GM23338 (cell line): ENCODE measurements around the gene TIPRL. TPM values are rescaled to one million over a fixed set of nuclear protein-coding genes. Genes with fewer than 3 reads are reported as not detected.

ENCODE experiments used
- ATAC-seq: fragments of 200-7000 bp; cut with Tn5 transposase; 3 replicates; pipeline ENCODE4 v1.9.1; 2020
- DNase-seq: peaks from one replicate; pipeline ENCODE4 v3.0.0-alpha.2; 2015; ENCODE audit warnings: low spot score
- H2AFZ ChIP-seq: fragments of 200-600 bp; sonication (generic); 2 replicates; pipeline ENCODE4 v1.8.0; 2016; ENCODE audit warnings: antibody characterized with exemption, mild to moderate bottlenecking, moderate library complexity
- H3F3A ChIP-seq: fragments of 200-600 bp; sonication (generic); replicated peaks from 2 replicates; pipeline ENCODE4 v1.8.0; 2017; ENCODE audit warnings: antibody characterized with exemption, mixed run types, low read depth
- H3K27ac ChIP-seq: fragments of 200-600 bp; sonication (generic); 2 replicates; pipeline ENCODE4 v1.6.1; 2016; ENCODE audit warnings: low read depth
- H3K27me3 ChIP-seq: fragments of 200-600 bp; sonication (generic); 2 replicates; pipeline ENCODE4 v1.8.0; 2016; ENCODE audit warnings: mild to moderate bottlenecking, mixed run types, moderate library complexity; ENCODE audit not compliant: insufficient read depth
- H3K36me3 ChIP-seq: fragments of 200-600 bp; sonication (generic); 2 replicates; pipeline ENCODE4 v1.8.0; 2016; ENCODE audit warnings: mild to moderate bottlenecking; ENCODE audit not compliant: insufficient read depth
- H3K4me1 ChIP-seq: fragments of 200-600 bp; sonication (generic); 2 replicates; pipeline ENCODE4 v1.8.0; 2016; ENCODE audit warnings: mild to moderate bottlenecking, moderate library complexity; ENCODE audit not compliant: insufficient read depth
- H3K4me2 ChIP-seq: fragments of 200-600 bp; sonication (generic); 2 replicates; pipeline ENCODE4 v1.7.1; 2017; ENCODE audit warnings: mixed run types
- H3K4me3 ChIP-seq: fragments of 200-600 bp; sonication (generic); 2 replicates; pipeline ENCODE4 v1.6.1; 2016; ENCODE audit warnings: mixed run types
- H3K79me2 ChIP-seq: fragments of 200-600 bp; sonication (generic); replicated peaks from 2 replicates; pipeline ENCODE4 v1.8.0; 2017; ENCODE audit warnings: mild to moderate bottlenecking; ENCODE audit not compliant: insufficient read depth
- H3K9me2 ChIP-seq: fragments of 200-600 bp; sonication (generic); 2 replicates; pipeline ENCODE4 v1.8.0; 2017; ENCODE audit not compliant: insufficient read depth
- H4K20me1 ChIP-seq: fragments of 200-600 bp; sonication (generic); replicated peaks from 2 replicates; pipeline ENCODE4 v1.8.0; 2017; ENCODE audit warnings: mild to moderate bottlenecking; ENCODE audit not compliant: insufficient read depth
- H3K27ac Mint-ChIP-seq: 2 replicates; pipeline ENCODE4 v1.8.0; 2020; ENCODE audit warnings: inconsistent platforms, mild to moderate bottlenecking, moderate library complexity, mixed read lengths
- H3K27me3 Mint-ChIP-seq: 3 replicates; pipeline ENCODE4 v1.8.0; 2022; ENCODE audit warnings: low read depth, mild to moderate bottlenecking, moderate library complexity, mixed read lengths, inconsistent platforms; ENCODE audit not compliant: insufficient read depth, poor library complexity
- H3K36me3 Mint-ChIP-seq: 3 replicates; pipeline ENCODE4 v1.8.0; 2021; ENCODE audit warnings: low read depth, mild to moderate bottlenecking, inconsistent platforms, moderate library complexity, mixed read lengths
- H3K4me1 Mint-ChIP-seq: 3 replicates; pipeline ENCODE4 v1.8.0; 2020; ENCODE audit warnings: mild to moderate bottlenecking, inconsistent platforms, mixed read lengths
- H3K4me3 Mint-ChIP-seq: 3 replicates; pipeline ENCODE4 v1.8.0; 2021; ENCODE audit warnings: moderate library complexity, mild to moderate bottlenecking, inconsistent platforms, mixed read lengths
- H3K9me3 Mint-ChIP-seq: 3 replicates; pipeline ENCODE4 v1.8.0; 2020; ENCODE audit warnings: moderate library complexity, mild to moderate bottlenecking, inconsistent platforms, mixed read lengths
- EZH2phosphoT487 ChIP-seq: fragments of 200-600 bp; sonication (generic); IDR thresholded peaks from one replicate; pipeline ENCODE4 v1.8.1; 2018; ENCODE audit warnings: antibody characterized with exemption; ENCODE audit not compliant: unreplicated experiment
- NANOG ChIP-seq: IDR thresholded peaks from 2 replicates; pipeline ENCODE4 v1.6.1; 2016; ENCODE audit warnings: antibody characterized with exemption, borderline replicate concordance
- POLR2AphosphoS5 ChIP-seq: IDR thresholded peaks from 2 replicates; pipeline ENCODE4 v1.6.1; 2016; ENCODE audit warnings: antibody characterized with exemption, low read depth
- ZNF331 ChIP-seq: fragments of 250-450 bp; sonication (Bioruptor Pico); IDR thresholded peaks from 2 replicates; pipeline ENCODE4 v1.5.0; 2020; ENCODE audit warnings: low read depth, mild to moderate bottlenecking, moderate library complexity
- polyA plus RNA-seq: library from polyadenylated mRNA; unstranded; fragments of >200 nt; fragmentation: Nextera tagmentation; extraction: Ambion mirVana; gene quantifications from 2 replicates; pipeline ENCODE4 v1.2.1, GENCODE V29; 2016
- total RNA-seq: library from RNA; depleted of rRNA; stranded (reverse); fragments of >200 nt; shearing (Covaris generic); gene quantifications from 2 replicates; pipeline ENCODE4 v1.2.3, GENCODE V29; 2014
- TF ChIP-seq, protein P1 (sequence below): IDR thresholded peaks from one replicate; pipeline ENCODE4 v1.6.1; 2018; ENCODE audit warnings: antibody characterized with exemption; ENCODE audit not compliant: unreplicated experiment
- TF ChIP-seq, protein P2 (sequence below): fragments of 250-450 bp; sonication (Bioruptor Pico); IDR thresholded peaks from 2 replicates; pipeline ENCODE4 v1.5.0; 2020; ENCODE audit warnings: mild to moderate bottlenecking, moderate library complexity
- TF ChIP-seq, protein P3 (sequence below), 2 experiments: fragments of 200-600 bp in 1 of 2; sonication (generic) in 1 of 2; conservative IDR thresholded peaks; 2 replicates each; pipeline versions ENCODE4 v1.5.1 to v1.6.1; 2016 to 2017; ENCODE audit warnings: antibody characterized with exemption in 2 of 2, low read depth in 2 of 2, mild to moderate bottlenecking in 2 of 2, moderate library complexity in 1 of 2

Gene TIPRL
- total and polyA plus RNA-seq, 2 experiments from 2014 or later: 15.9 to 32.0 TPM

GRCh38 chr1:168134132-168134531 is 44.6 kb upstream of the TIPRL start (continued):
- no peak for TF ChIP-seq EZH2phosphoT487
- TF ChIP-seq, protein P1, sequence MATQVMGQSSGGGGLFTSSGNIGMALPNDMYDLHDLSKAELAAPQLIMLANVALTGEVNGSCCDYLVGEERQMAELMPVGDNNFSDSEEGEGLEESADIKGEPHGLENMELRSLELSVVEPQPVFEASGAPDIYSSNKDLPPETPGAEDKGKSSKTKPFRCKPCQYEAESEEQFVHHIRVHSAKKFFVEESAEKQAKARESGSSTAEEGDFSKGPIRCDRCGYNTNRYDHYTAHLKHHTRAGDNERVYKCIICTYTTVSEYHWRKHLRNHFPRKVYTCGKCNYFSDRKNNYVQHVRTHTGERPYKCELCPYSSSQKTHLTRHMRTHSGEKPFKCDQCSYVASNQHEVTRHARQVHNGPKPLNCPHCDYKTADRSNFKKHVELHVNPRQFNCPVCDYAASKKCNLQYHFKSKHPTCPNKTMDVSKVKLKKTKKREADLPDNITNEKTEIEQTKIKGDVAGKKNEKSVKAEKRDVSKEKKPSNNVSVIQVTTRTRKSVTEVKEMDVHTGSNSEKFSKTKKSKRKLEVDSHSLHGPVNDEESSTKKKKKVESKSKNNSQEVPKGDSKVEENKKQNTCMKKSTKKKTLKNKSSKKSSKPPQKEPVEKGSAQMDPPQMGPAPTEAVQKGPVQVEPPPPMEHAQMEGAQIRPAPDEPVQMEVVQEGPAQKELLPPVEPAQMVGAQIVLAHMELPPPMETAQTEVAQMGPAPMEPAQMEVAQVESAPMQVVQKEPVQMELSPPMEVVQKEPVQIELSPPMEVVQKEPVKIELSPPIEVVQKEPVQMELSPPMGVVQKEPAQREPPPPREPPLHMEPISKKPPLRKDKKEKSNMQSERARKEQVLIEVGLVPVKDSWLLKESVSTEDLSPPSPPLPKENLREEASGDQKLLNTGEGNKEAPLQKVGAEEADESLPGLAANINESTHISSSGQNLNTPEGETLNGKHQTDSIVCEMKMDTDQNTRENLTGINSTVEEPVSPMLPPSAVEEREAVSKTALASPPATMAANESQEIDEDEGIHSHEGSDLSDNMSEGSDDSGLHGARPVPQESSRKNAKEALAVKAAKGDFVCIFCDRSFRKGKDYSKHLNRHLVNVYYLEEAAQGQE: no peak
- no peak for TF ChIP-seq POLR2AphosphoS5

GRCh38 chr1:168134642-168135041 is 44.1 kb upstream of the TIPRL start:
- peaks cover 19% of the 10 kb centered on the region for H3K79me2 ChIP-seq
- H4K20me1 ChIP-seq: peaks cover 12% of the 10 kb centered on the region; the same call in 1 of the 2 replicates
- H3K9me3 Mint-ChIP-seq: no peaks in the 10 kb centered on the region; the same call in 2 of the 3 replicates
- ATAC-seq: no peak
- H3K36me3 ChIP-seq: no peaks in the 10 kb centered on the region
- peaks cover 35% of the 10 kb centered on the region for H3K4me1 Mint-ChIP-seq
- H3K4me2 ChIP-seq: peak overlapping the region; percentile 99
- no peak overlapping the region for H3K27ac ChIP-seq
- H3K9me2 ChIP-seq: no peaks in the 10 kb centered on the region
- H3K4me3 Mint-ChIP-seq: peak overlapping the region; percentile 95
- no peak overlapping the region for H3K27ac Mint-ChIP-seq
- peaks cover 27% of the 10 kb centered on the region for H3K4me1 ChIP-seq
- no peak for TF ChIP-seq ZNF331 (CRISPR knock-in tag)
- TF ChIP-seq NANOG: no peak
- TF ChIP-seq, protein P2, sequence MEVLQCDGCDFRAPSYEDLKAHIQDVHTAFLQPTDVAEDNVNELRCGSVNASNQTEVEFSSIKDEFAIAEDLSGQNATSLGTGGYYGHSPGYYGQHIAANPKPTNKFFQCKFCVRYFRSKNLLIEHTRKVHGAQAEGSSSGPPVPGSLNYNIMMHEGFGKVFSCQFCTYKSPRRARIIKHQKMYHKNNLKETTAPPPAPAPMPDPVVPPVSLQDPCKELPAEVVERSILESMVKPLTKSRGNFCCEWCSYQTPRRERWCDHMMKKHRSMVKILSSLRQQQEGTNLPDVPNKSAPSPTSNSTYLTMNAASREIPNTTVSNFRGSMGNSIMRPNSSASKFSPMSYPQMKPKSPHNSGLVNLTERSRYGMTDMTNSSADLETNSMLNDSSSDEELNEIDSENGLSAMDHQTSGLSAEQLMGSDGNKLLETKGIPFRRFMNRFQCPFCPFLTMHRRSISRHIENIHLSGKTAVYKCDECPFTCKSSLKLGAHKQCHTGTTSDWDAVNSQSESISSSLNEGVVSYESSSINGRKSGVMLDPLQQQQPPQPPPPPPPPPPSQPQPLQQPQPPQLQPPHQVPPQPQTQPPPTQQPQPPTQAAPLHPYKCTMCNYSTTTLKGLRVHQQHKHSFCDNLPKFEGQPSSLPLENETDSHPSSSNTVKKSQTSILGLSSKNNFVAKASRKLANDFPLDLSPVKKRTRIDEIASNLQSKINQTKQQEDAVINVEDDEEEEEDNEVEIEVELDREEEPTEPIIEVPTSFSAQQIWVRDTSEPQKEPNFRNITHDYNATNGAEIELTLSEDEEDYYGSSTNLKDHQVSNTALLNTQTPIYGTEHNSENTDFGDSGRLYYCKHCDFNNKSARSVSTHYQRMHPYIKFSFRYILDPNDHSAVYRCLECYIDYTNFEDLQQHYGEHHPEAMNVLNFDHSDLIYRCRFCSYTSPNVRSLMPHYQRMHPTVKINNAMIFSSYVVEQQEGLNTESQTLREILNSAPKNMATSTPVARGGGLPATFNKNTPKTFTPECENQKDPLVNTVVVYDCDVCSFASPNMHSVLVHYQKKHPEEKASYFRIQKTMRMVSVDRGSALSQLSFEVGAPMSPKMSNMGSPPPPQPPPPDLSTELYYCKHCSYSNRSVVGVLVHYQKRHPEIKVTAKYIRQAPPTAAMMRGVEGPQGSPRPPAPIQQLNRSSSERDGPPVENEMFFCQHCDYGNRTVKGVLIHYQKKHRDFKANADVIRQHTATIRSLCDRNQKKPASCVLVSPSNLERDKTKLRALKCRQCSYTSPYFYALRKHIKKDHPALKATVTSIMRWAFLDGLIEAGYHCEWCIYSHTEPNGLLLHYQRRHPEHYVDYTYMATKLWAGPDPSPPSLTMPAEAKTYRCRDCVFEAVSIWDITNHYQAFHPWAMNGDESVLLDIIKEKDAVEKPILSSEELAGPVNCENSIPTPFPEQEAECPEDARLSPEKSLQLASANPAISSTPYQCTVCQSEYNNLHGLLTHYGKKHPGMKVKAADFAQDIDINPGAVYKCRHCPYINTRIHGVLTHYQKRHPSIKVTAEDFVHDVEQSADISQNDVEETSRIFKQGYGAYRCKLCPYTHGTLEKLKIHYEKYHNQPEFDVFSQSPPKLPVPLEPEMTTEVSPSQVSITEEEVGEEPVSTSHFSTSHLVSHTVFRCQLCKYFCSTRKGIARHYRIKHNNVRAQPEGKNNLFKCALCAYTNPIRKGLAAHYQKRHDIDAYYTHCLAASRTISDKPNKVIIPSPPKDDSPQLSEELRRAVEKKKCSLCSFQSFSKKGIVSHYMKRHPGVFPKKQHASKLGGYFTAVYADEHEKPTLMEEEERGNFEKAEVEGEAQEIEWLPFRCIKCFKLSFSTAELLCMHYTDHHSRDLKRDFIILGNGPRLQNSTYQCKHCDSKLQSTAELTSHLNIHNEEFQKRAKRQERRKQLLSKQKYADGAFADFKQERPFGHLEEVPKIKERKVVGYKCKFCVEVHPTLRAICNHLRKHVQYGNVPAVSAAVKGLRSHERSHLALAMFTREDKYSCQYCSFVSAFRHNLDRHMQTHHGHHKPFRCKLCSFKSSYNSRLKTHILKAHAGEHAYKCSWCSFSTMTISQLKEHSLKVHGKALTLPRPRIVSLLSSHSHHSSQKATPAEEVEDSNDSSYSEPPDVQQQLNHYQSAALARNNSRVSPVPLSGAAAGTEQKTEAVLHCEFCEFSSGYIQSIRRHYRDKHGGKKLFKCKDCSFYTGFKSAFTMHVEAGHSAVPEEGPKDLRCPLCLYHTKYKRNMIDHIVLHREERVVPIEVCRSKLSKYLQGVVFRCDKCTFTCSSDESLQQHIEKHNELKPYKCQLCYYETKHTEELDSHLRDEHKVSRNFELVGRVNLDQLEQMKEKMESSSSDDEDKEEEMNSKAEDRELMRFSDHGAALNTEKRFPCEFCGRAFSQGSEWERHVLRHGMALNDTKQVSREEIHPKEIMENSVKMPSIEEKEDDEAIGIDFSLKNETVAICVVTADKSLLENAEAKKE: no peak
- TF ChIP-seq, protein P3, sequence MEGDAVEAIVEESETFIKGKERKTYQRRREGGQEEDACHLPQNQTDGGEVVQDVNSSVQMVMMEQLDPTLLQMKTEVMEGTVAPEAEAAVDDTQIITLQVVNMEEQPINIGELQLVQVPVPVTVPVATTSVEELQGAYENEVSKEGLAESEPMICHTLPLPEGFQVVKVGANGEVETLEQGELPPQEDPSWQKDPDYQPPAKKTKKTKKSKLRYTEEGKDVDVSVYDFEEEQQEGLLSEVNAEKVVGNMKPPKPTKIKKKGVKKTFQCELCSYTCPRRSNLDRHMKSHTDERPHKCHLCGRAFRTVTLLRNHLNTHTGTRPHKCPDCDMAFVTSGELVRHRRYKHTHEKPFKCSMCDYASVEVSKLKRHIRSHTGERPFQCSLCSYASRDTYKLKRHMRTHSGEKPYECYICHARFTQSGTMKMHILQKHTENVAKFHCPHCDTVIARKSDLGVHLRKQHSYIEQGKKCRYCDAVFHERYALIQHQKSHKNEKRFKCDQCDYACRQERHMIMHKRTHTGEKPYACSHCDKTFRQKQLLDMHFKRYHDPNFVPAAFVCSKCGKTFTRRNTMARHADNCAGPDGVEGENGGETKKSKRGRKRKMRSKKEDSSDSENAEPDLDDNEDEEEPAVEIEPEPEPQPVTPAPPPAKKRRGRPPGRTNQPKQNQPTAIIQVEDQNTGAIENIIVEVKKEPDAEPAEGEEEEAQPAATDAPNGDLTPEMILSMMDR (conservative IDR thresholded peaks at IDR 0.05; ENCODE audit: low read depth in 2 of 2): no peak
- peaks cover 17% of the 10 kb centered on the region for H3K27me3 Mint-ChIP-seq
- DNase-seq: no peak
- H3K36me3 Mint-ChIP-seq: peaks cover 4% of the 10 kb centered on the region; the same call in 1 of the 3 replicates
- peaks cover 35% of the 10 kb centered on the region for H3K27me3 ChIP-seq
- no peak overlapping the region for H2AFZ ChIP-seq
- H3F3A ChIP-seq: no peaks in the 10 kb centered on the region
- H3K4me3 ChIP-seq: no peak overlapping the region; the same call in 1 of the 2 replicates
